Stomach (tissue), 4 donors: ENCODE measurements around the gene EXOC3.

Experiments
- CTCF ChIP-seq, 7 experiments: fragments of 450-650 bp in 4 of 7; fragments of 200-600 bp in 3 of 7; sonication (generic) in 3 of 7; IDR thresholded peaks; one replicate each; pipeline ENCODE4 v1.5.1; 2016 to 2019; ENCODE audit warnings: antibody characterized with exemption in 7 of 7, control low read depth in 2 of 7, mild to moderate bottlenecking in 1 of 7
- POLR2A ChIP-seq, 4 donors: fragments of 450-650 bp; IDR thresholded peaks; one replicate each; pipeline ENCODE4 v1.6.1; 2016; ENCODE audit warnings: antibody characterized with exemption in 4 of 4, control low read depth in 2 of 4, mild to moderate bottlenecking in 1 of 4, moderate library complexity in 1 of 4
- POLR2AphosphoS5 ChIP-seq, 3 donors: sonication (generic); formaldehyde crosslinking; IDR thresholded peaks; one replicate each; pipeline ENCODE4 v1.6.1; 2016; ENCODE audit warnings: antibody characterized with exemption in 3 of 3

- TF ChIP-seq CTCF (IDR thresholded peaks at IDR 0.05) (no peak), POLR2A (IDR thresholded peaks at IDR 0.05) (no peak), POLR2AphosphoS5 (IDR thresholded peaks at IDR 0.05) (no peak)
Observed at GRCh38 chr5:449151-449550, 6.2 kb downstream of the EXOC3 start.
